Activated T-cell treated with anti-CD3 and anti-CD28 coated beads, Interleukin-2, amount 50 U/mL, for 4 hours (primary cell): ENCODE results near the gene SLCO2A1. TPM values are rescaled to one million over a fixed set of nuclear protein-coding genes. Genes with fewer than 3 reads are reported as not detected.

ENCODE experiments used
- ATAC-seq, 2 donors: fragments of 200-7000 bp; cut with Tn5 transposase; one replicate each; pipeline ENCODE4 v1.10.0; 2021
- DNase-seq: peaks from one replicate; pipeline ENCODE4 v3.0.0-alpha.2; 2020
- H3K27me3 Mint-ChIP-seq: one replicate; pipeline ENCODE4 v1.8.0; 2021; ENCODE audit warnings: low read depth, mixed read lengths
- H3K36me3 Mint-ChIP-seq: one replicate; pipeline ENCODE4 v1.8.0; 2022; ENCODE audit warnings: mixed read lengths; ENCODE audit not compliant: insufficient read depth
- H3K4me1 Mint-ChIP-seq: one replicate; pipeline ENCODE4 v1.8.0; 2021; ENCODE audit warnings: low read depth, mixed read lengths
- H3K4me3 Mint-ChIP-seq: one replicate; pipeline ENCODE4 v1.8.0; 2021; ENCODE audit warnings: mild to moderate bottlenecking, moderate library complexity, mixed read lengths
- H3K9me3 Mint-ChIP-seq: one replicate; pipeline ENCODE4 v1.8.0; 2021; ENCODE audit warnings: mixed read lengths
- total RNA-seq, 3 donors: library from RNA; stranded (reverse); gene quantifications; one replicate each; pipeline ENCODE4 v1.2.1, GENCODE V29; 2021

SLCO2A1 gene
- total RNA-seq, 3 donors from 2014 or later: 0.08 to 0.15 TPM; not detected in 1

GRCh38 chr3:134009345-134010000 is 20.3 kb downstream of the SLCO2A1 start:
- no peak overlapping the region for H3K4me3 Mint-ChIP-seq
- peaks cover 15% of the 10 kb centered on the region for H3K27me3 Mint-ChIP-seq
- no peak for DNase-seq
- no peaks in the 10 kb centered on the region for H3K36me3 Mint-ChIP-seq
- no peaks in the 10 kb centered on the region for H3K4me1 Mint-ChIP-seq
- ATAC-seq: no peak
- H3K9me3 Mint-ChIP-seq: no peaks in the 10 kb centered on the region

GRCh38 chr3:134008630-134009156 is 21.0 kb downstream of the SLCO2A1 start:
- H3K4me1 Mint-ChIP-seq: no peaks in the 10 kb centered on the region
- H3K27me3 Mint-ChIP-seq: peaks cover 15% of the 10 kb centered on the region
- H3K4me3 Mint-ChIP-seq: no peak overlapping the region
- ATAC-seq: no peak
- peaks cover 2% of the 10 kb centered on the region for H3K9me3 Mint-ChIP-seq
- H3K36me3 Mint-ChIP-seq: no peaks in the 10 kb centered on the region
- DNase-seq: no peak

GRCh38 chr3:134007819-134008218 is 21.9 kb downstream of the SLCO2A1 start:
- H3K36me3 Mint-ChIP-seq: no peaks in the 10 kb centered on the region
- H3K27me3 Mint-ChIP-seq: peaks cover 11% of the 10 kb centered on the region
- H3K4me1 Mint-ChIP-seq: no peaks in the 10 kb centered on the region
- peaks cover 5% of the 10 kb centered on the region for H3K9me3 Mint-ChIP-seq
- H3K4me3 Mint-ChIP-seq: no peak overlapping the region
- DNase-seq: no peak
- ATAC-seq: no peak

- Mint-ChIP-seq H3K4me3 (no peak overlapping the region), H3K36me3 (no peaks in the 10 kb centered on the region), H3K9me3 (peaks cover 5% of the 10 kb centered on the region), H3K4me1 (no peaks in the 10 kb centered on the region), H3K27me3 (peaks cover 3% of the 10 kb centered on the region)
- no peak for DNase-seq
- ATAC-seq: no peak
These were observed 24.9 kb downstream of the SLCO2A1 start for GRCh38 chr3:134004841-134005240.

GRCh38 chr3:134003066-134003465 is 26.7 kb downstream of the SLCO2A1 start:
- Mint-ChIP-seq H3K4me1 (no peaks in the 10 kb centered on the region), H3K4me3 (no peak overlapping the region), H3K9me3 (peaks cover 5% of the 10 kb centered on the region), H3K36me3 (no peaks in the 10 kb centered on the region), H3K27me3 (peaks cover 5% of the 10 kb centered on the region)
- ATAC-seq: no peak
- no peak for DNase-seq

- H3K4me3 Mint-ChIP-seq: no peak overlapping the region
- ATAC-seq: no peak
These were observed 27.4 kb downstream of the SLCO2A1 start for GRCh38 chr3:134002306-134002705.

GRCh38 chr3:134001251-134001650 is 28.5 kb downstream of the SLCO2A1 start:
- Mint-ChIP-seq H3K27me3 (peaks cover 5% of the 10 kb centered on the region), H3K36me3 (no peaks in the 10 kb centered on the region), H3K4me3 (no peak overlapping the region), H3K4me1 (no peaks in the 10 kb centered on the region), H3K9me3 (peaks cover 5% of the 10 kb centered on the region)
- ATAC-seq: no peak
- DNase-seq: no peak

More at GRCh38 chr3:134002306-134002705, 27.4 kb downstream of the SLCO2A1 start:
- Mint-ChIP-seq H3K4me1 (no peaks in the 10 kb centered on the region), H3K36me3 (no peaks in the 10 kb centered on the region), H3K9me3 (peaks cover 5% of the 10 kb centered on the region), H3K27me3 (peaks cover 5% of the 10 kb centered on the region)
- no peak for DNase-seq

GRCh38 chr3:133999891-134000685 is 29.6 kb downstream of the SLCO2A1 start:
- no peaks in the 10 kb centered on the region for H3K4me1 Mint-ChIP-seq
- no peak overlapping the region for H3K4me3 Mint-ChIP-seq
- ATAC-seq (no peak), DNase-seq (no peak)
- H3K9me3 Mint-ChIP-seq: peaks cover 5% of the 10 kb centered on the region
- H3K27me3 Mint-ChIP-seq: peaks cover 5% of the 10 kb centered on the region
- no peaks in the 10 kb centered on the region for H3K36me3 Mint-ChIP-seq

- H3K4me3 Mint-ChIP-seq: no peak overlapping the region
- no peaks in the 10 kb centered on the region for H3K4me1 Mint-ChIP-seq
- DNase-seq: no peak
- H3K27me3 Mint-ChIP-seq: peaks cover 5% of the 10 kb centered on the region
- peaks cover 3% of the 10 kb centered on the region for H3K9me3 Mint-ChIP-seq
- ATAC-seq: no peak
- no peaks in the 10 kb centered on the region for H3K36me3 Mint-ChIP-seq
These were observed 31.0 kb downstream of the SLCO2A1 start for GRCh38 chr3:133998691-133999241.

GRCh38 chr3:133997871-133998635 is 31.7 kb downstream of the SLCO2A1 start:
- Mint-ChIP-seq H3K4me1 (no peaks in the 10 kb centered on the region), H3K36me3 (no peaks in the 10 kb centered on the region), H3K9me3 (no peaks in the 10 kb centered on the region), H3K4me3 (no peak overlapping the region), H3K27me3 (peaks cover 5% of the 10 kb centered on the region)
- ATAC-seq (no peak), DNase-seq (no peak)

- no peaks in the 10 kb centered on the region for H3K9me3 Mint-ChIP-seq
- ATAC-seq: no peak
- peaks cover 5% of the 10 kb centered on the region for H3K27me3 Mint-ChIP-seq
- no peaks in the 10 kb centered on the region for H3K4me1 Mint-ChIP-seq
- H3K4me3 Mint-ChIP-seq: no peak overlapping the region
- no peaks in the 10 kb centered on the region for H3K36me3 Mint-ChIP-seq
- DNase-seq: no peak
These were observed 32.7 kb downstream of the SLCO2A1 start for GRCh38 chr3:133996996-133997395.

- Mint-ChIP-seq H3K36me3 (no peaks in the 10 kb centered on the region), H3K4me3 (no peak overlapping the region), H3K27me3 (peaks cover 5% of the 10 kb centered on the region), H3K9me3 (no peaks in the 10 kb centered on the region), H3K4me1 (no peaks in the 10 kb centered on the region)
- DNase-seq: no peak
- no peak for ATAC-seq
These were observed 33.5 kb downstream of the SLCO2A1 start for GRCh38 chr3:133996251-133996661.

GRCh38 chr3:133995264-133995663 is 34.5 kb downstream of the SLCO2A1 start:
- H3K27me3 Mint-ChIP-seq: peaks cover 5% of the 10 kb centered on the region
- H3K4me3 Mint-ChIP-seq: no peak overlapping the region
- no peaks in the 10 kb centered on the region for H3K36me3 Mint-ChIP-seq
- ATAC-seq: no peak
- H3K4me1 Mint-ChIP-seq: no peaks in the 10 kb centered on the region
- DNase-seq: no peak
- no peaks in the 10 kb centered on the region for H3K9me3 Mint-ChIP-seq
